Body of pancreas (tissue), 4 donors: ENCODE results near the gene SLC35B1. TPM values are rescaled to one million over a fixed set of nuclear protein-coding genes. Genes with fewer than 3 reads are reported as not detected.

Source experiments
- ATAC-seq: fragments of 150-250 bp; one replicate; pipeline ENCODE4 v1.9.1; 2016
- DNase-seq, 4 donors: peaks; one replicate each; pipeline ENCODE4 v3.0.0-alpha.2; 2019
- H3K27ac ChIP-seq, 4 donors: fragments of 200-600 bp; sonication (generic); 1 replicate in 3 of 4; 2 replicates in 1 of 4; pipeline versions ENCODE4 v1.5.1 to v1.6.1; 2016 to 2019; ENCODE audit warnings: mild to moderate bottlenecking in 1 of 4, mixed read lengths in 1 of 4, moderate library complexity in 1 of 4
- H3K27me3 ChIP-seq, 2 donors: fragments of 200-600 bp; sonication (generic); one replicate each; pipeline ENCODE4 v1.6.0; 2016; ENCODE audit warnings: mild to moderate bottlenecking in 1 of 2
- H3K36me3 ChIP-seq, 2 donors: fragments of 200-600 bp; sonication (generic); replicated peaks in 1 of 2; 2 replicates each; pipeline ENCODE4 v1.5.1; 2016; ENCODE audit warnings: low read depth in 2 of 2; ENCODE audit not compliant: insufficient read depth in 1 of 2
- H3K4me1 ChIP-seq: fragments of 200-600 bp; sonication (generic); one replicate; pipeline ENCODE4 v1.6.0; 2016
- H3K4me3 ChIP-seq, 2 donors: fragments of 200-600 bp; sonication (generic); 1 replicate in 1 of 2; 2 replicates in 1 of 2; pipeline ENCODE4 v1.5.1; 2016 to 2019
- H3K9me3 ChIP-seq, 3 donors: fragments of 200-600 bp; sonication (generic); 1 replicate in 2 of 3; 2 replicates in 1 of 3; pipeline ENCODE4 v1.5.1; 2016
- CTCF ChIP-seq, 7 experiments: fragments of 450-650 bp in 4 of 7; fragments of 200-600 bp in 3 of 7; sonication (generic) in 3 of 7; IDR thresholded peaks; one replicate each; pipeline ENCODE4 v1.5.1; 2016 to 2019; ENCODE audit warnings: antibody characterized with exemption in 7 of 7
- POLR2A ChIP-seq, 3 donors: fragments of 450-650 bp; IDR thresholded peaks; one replicate each; pipeline ENCODE4 v1.6.1; 2016; ENCODE audit warnings: antibody characterized with exemption in 3 of 3, mild to moderate bottlenecking in 2 of 3
- WGBS, 2 donors: methylation state at CpG; one replicate each; pipeline ENCODE4 v1.1.5; 2017; 5-methylcytosine and 5-hydroxymethylcytosine counted together
- intact Hi-C: fragments of 100-400 bp; cut with DNase I; formaldehyde crosslinking; loops from one replicate; pipeline ENCODE4 v1.15.1; 2023
- total RNA-seq, 2 donors: library from RNA; depleted of rRNA; stranded (reverse); fragments of >200 nt; gene quantifications; one replicate each; pipeline ENCODE4 v1.1.0, GENCODE V29; 2016

Gene SLC35B1
- total RNA-seq, 2 donors from 2014 or later = 30.3 to 36.6 TPM

DNA sequence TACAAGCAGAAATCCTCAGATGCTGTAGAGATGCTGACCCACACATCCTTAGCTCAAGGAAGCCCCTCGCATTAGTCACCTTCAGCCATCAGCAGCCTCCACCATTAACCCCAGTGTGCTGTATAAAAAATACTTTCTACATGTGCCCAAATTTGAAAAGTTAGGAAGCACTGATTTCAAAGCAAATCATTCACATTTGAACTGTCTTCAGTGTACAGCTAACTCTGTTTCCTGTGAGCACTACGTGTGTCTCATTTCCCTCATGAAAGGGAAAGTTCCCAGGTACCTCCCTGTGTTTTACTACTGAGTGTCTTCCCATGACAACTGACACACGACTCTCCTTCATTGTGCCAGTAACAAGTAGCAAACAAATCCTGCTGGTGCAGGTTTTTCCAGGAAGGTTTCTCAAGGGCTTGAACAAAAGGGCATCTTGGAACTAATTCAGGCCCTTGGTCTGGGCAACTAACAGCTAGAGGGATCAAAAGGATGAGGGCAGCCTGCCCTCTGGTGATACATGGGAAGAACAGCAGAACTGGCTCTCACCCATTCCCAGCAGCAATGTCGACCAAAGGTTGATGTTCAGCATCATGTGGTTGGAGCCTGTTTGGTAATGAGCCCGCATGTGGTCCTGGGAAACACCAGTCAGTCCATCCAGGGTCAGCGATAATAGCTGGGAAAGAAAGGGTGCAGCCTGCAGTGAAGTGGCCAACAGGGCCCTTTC is 4.0 kb downstream of the SLC35B1 start:
- no peak overlapping the region for H3K4me3 ChIP-seq
- DNase-seq (peak in 2 of 4 donors; percentile 31 to 32), ATAC-seq (no peak)
- peaks cover 8 to 43% of the 10 kb centered on the region in 2 donors for H3K36me3 ChIP-seq
- TF ChIP-seq CTCF (IDR thresholded peaks at IDR 0.05) = peak in 3 of 7 experiments; percentile 21 to 33 (median 33)
- TF ChIP-seq POLR2A (IDR thresholded peaks at IDR 0.05) = no peak
- H3K27ac ChIP-seq = no peak overlapping the region
- H3K9me3 ChIP-seq = no peaks in the 10 kb centered on the region
- peaks cover 25% of the 10 kb centered on the region for H3K4me1 ChIP-seq
- WGBS, 2 donors = 46 to 60% methylated on average over 5 to 6 of the region's 6 CpGs
- intact Hi-C loops = loop anchor here (5.0 kb wide), 1 partner anchor 131 kb away; no protein-coding TSS in a partner anchor
- no peaks in the 10 kb centered on the region for H3K27me3 ChIP-seq

DNA sequence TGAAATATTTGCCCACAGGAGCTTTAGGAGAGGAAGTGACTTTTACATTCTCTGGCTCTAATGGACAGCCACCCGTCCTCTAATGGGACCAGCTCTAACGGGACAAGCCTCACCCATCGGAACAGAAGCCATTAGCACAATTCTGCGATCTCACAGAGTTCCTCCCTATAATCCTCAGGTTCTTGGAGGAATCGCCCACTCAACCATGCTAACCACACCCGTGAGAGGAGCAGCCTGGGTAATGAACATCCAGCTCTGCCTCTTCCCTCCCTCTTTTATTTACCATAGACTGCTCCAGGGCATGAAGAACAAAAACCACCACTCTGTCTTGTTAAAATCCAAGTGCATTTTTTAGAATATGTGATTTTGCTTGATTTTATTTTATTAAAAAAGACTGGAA is 6.8 kb downstream of the SLC35B1 start:
- no peak overlapping the region for H3K4me3 ChIP-seq
- DNase-seq = no peak
- H3K27ac ChIP-seq = no peak overlapping the region
- no peaks in the 10 kb centered on the region for H3K27me3 ChIP-seq
- H3K9me3 ChIP-seq = no peaks in the 10 kb centered on the region
- ATAC-seq = no peak
- intact Hi-C loops = loop anchor here (5.0 kb wide), 1 partner anchor 129 kb away; no protein-coding TSS in a partner anchor
- 82 to 86% methylated on average over 6 of the region's 6 CpGs for WGBS, 2 donors
- TF ChIP-seq CTCF (IDR thresholded peaks at IDR 0.05) (no peak), POLR2A (IDR thresholded peaks at IDR 0.05) (no peak)
- H3K36me3 ChIP-seq = peaks cover 8 to 43% of the 10 kb centered on the region in 2 donors
- H3K4me1 ChIP-seq = peaks cover 6% of the 10 kb centered on the region

- H3K27ac ChIP-seq = no peak overlapping the region
- DNase-seq = no peak
Observed at GRCh38 chr17:49699966-49700575, 7.7 kb downstream of the SLC35B1 start.

DNA sequence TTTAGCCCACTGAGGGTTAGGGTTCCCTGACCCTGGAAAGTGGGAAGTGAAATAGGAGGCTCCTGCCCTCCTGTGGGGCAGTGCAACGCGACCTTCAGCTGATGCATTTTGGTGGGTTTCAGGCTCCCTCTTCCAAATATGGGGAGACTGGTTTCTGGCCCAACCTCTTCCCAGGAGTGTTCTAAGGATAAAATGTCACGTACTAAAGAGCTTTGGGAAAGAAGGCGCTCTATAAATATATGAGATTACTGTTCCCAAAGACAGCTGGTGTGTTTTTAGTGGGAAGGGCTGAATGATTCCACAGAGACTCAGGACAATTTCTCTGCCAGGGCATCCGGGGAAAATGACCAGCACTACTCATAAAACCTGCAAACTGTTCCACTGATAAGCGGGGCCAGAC is 9.8 kb downstream of the SLC35B1 start:
- Histone ChIP-seq H3K27me3 (no peaks in the 10 kb centered on the region), H3K9me3 (no peaks in the 10 kb centered on the region), H3K27ac (no peak overlapping the region), H3K4me3 (no peak overlapping the region), H3K36me3 (peaks cover 0 to 27% of the 10 kb centered on the region in 2 donors), H3K4me1 (peaks cover 5% of the 10 kb centered on the region)
- 40 to 51% methylated on average over 6 of the region's 6 CpGs for WGBS, 2 donors
- ATAC-seq = no peak
- no peak for DNase-seq
- no peak for TF ChIP-seq CTCF (IDR thresholded peaks at IDR 0.05)
- no peak for TF ChIP-seq POLR2A (IDR thresholded peaks at IDR 0.05)
- intact Hi-C loops = no loop called here

More at GRCh38 chr17:49699966-49700575, 7.7 kb downstream of the SLC35B1 start:
- WGBS, 2 donors = 65 to 70% methylated on average over 8 of the region's 8 CpGs
- intact Hi-C loops = loop anchor here (5.0 kb wide), 1 partner anchor 128 kb away; no protein-coding TSS in a partner anchor
- Histone ChIP-seq H3K4me3 (no peak overlapping the region), H3K4me1 (peaks cover 4% of the 10 kb centered on the region), H3K36me3 (peaks cover 8 to 41% of the 10 kb centered on the region in 2 donors), H3K9me3 (no peaks in the 10 kb centered on the region), H3K27me3 (no peaks in the 10 kb centered on the region)
- no peak for TF ChIP-seq CTCF (IDR thresholded peaks at IDR 0.05)
- no peak for ATAC-seq
